ENCODE data around the gene ZFAND3.

DNA sequence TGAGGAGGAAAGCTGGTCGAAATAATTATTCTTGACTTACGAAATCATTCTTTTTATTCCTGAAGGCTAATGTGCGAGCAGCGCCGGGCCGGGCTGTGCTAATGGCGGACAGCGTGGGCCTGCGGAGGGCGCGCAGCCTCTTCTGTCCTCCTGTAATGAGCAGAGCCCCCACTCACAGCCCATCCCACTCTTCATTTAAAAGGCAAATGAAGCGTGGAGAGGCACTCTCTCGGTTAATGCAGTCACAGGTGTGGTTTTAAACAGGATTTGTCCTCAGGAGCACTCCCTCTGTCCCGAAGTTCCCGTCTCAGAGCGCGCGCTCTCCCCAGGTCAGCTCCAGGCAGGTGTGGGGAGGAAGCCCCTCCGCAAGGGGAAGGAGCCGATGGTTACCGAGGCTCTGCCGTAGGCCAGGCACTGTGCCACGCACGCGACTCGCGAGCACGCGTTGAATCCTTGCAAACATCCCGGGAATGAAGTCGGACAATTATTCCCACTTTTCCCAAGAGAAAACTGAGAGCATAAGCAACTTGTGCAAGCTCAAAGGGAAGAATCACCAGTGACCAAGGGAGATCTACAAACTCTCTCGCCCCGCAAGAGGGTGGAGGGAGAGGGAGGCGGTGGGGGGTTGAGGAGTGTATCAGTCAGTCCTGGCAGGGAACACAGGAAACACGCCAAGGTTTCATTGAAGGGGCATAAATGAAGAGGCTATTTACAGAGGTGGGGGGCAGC lies 35.5 kb upstream of the ZFAND3 start:
- TF ChIP-seq CTCF (IDR thresholded peaks at IDR 0.05; ENCODE audit: poor library complexity) (no peak), EZH2 (IDR thresholded peaks at IDR 0.05; ENCODE audit: borderline replicate concordance) (no peak), EZH2phosphoT487 (IDR thresholded peaks at IDR 0.05; ENCODE audit: low read depth, severe bottlenecking, unreplicated experiment) (no peak)

All from hepatocyte (in vitro differentiated cells).